SU-DHL-6 (cell line): Measurements from ENCODE around the gene PACS2.

Experiments used
- CTCF ChIP-seq: fragments of 200-600 bp; sonication (generic); IDR thresholded peaks from one replicate; pipeline ENCODE4 v1.5.1; 2017; ENCODE audit warnings: antibody characterized with exemption, mild to moderate bottlenecking, low read length, moderate library complexity; ENCODE audit not compliant: insufficient read depth, poor library complexity, severe bottlenecking
- EZH2phosphoT487 ChIP-seq: fragments of 200-600 bp; sonication (generic), shearing (Covaris generic); conservative IDR thresholded peaks from 2 replicates; pipeline ENCODE4 v1.6.1; 2018; ENCODE audit warnings: mild to moderate bottlenecking, antibody characterized with exemption, low read length, moderate library complexity, mixed read lengths

GRCh38 chr14:105353136-105353535, 38.6 kb downstream of the PACS2 start:
- TF ChIP-seq CTCF (no peak), EZH2phosphoT487 (no peak)
